ENCODE data around the gene CLEC4E. TPM values are rescaled to one million over a fixed set of nuclear protein-coding genes. Genes with fewer than 3 reads are reported as not detected.
"Not testable (repeated sequence)": the region's sequence is repeated elsewhere in the genome, so short reads cannot be mapped to it uniquely, and the experiment has no call there.

The CLEC4E gene
- not detected for polyA plus RNA-seq (2013, experiment 1 of 2)
- polyA plus RNA-seq (2013, experiment 2 of 2): not detected

DNA sequence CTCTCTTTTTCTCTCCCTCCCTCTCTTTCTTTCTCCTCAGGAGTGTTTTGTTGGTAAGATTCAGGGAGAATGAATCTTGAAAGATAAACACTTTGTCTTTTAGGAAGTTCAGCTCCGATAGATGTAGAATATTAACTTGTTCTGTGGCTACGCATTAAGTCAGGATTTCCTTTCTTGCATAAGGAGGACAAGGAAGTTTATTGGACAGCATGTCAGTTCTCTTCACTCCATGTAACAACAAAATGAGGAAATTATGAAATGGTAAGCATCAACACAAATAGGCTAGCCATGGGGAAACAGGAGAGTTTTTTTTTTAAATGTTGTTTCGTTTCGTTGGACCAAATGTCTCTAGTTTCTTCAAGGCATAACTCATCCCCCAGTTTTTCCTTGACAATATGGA lies at the start of gene CLEC4E:
Gene CLEC4E (minus strand): TSS at position 75 of the 400 bp plus-strand sequence. CDS start 108 bp downstream, outside the sequence.
- H3K36me3 ChIP-seq (ENCODE audit: control insufficient read depth, insufficient read depth, low read length); H3K4me3 ChIP-seq (ENCODE audit: extremely low read depth, insufficient read depth, low read length, poor library complexity, severe bottlenecking); H3K9me3 ChIP-seq (ENCODE audit: control insufficient read depth, low read length); H3K4me1 ChIP-seq (ENCODE audit: control insufficient read depth, insufficient read depth, low read length, poor library complexity, severe bottlenecking); H3K27ac ChIP-seq (ENCODE audit: low read depth, low read length, severe bottlenecking): not testable (repeated sequence)
- no CpG with 5 or more reads among the region's 4 CpGs for WGBS, 2 experiments (ENCODE audit: insufficient coverage in 2 of 2)

DNA sequence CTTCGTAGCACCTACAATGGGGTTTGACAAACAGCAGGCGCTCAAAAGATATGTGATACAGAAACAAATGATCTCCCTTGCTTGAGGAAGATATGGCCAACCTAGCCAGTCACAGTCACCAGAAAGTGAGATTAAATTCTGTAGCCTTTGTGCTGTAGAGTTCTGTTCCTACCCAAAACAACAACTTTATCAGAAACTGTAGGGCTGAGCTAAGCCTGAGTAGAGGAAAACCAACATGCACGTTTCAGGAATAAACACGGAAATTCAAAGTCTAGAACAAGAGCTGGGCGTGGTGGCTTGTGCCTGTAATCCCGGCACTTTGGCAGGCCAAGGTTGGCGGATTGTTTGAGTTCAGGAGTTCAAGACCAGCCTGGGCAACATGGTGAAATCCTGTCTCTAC lies 49.0 kb upstream of the CLEC4E start:
- Histone ChIP-seq H3K4me3 (ENCODE audit: extremely low read depth, insufficient read depth, low read length, poor library complexity, severe bottlenecking) (no peak overlapping the region), H3K9me3 (ENCODE audit: control insufficient read depth, low read length) (no peaks in the 10 kb centered on the region), H3K36me3 (ENCODE audit: control insufficient read depth, insufficient read depth, low read length) (no peaks in the 10 kb centered on the region), H3K27ac (ENCODE audit: low read depth, low read length, severe bottlenecking) (no peak overlapping the region), H3K4me1 (ENCODE audit: control insufficient read depth, insufficient read depth, low read length, poor library complexity, severe bottlenecking) (no peaks in the 10 kb centered on the region)
- 96 to 97% methylated on average over 5 to 6 of the region's 7 CpGs for WGBS, 2 experiments (ENCODE audit: insufficient coverage in 2 of 2)

DNA sequence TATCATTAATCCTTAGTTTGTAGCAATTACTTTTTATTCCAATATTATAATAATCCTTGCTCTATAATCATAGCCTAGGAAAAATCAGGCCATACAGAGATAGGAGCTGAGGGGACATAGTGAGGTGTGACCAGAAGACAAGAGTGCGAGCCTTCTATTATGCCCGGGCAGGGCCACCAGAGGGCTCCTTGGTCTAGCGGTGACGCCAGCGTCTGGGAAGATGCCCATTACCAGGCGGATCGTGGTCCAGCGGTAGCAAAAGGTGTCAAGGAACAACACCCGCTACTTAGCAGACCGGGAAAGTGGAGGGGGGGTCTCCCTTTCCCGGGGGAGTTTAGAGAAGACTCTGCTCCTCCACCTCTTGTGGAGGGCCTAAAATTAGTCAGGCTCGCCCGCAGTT lies 43.8 kb upstream of the CLEC4E start:
- not testable (repeated sequence) for H3K27ac ChIP-seq (ENCODE audit: low read depth, low read length, severe bottlenecking); H3K36me3 ChIP-seq (ENCODE audit: control insufficient read depth, insufficient read depth, low read length); H3K4me1 ChIP-seq (ENCODE audit: control insufficient read depth, insufficient read depth, low read length, poor library complexity, severe bottlenecking); H3K9me3 ChIP-seq (ENCODE audit: control insufficient read depth, low read length); H3K4me3 ChIP-seq (ENCODE audit: extremely low read depth, insufficient read depth, low read length, poor library complexity, severe bottlenecking)
- 84 to 91% methylated on average over 13 of the region's 13 CpGs for WGBS, 2 experiments (ENCODE audit: insufficient coverage in 2 of 2)

DNA sequence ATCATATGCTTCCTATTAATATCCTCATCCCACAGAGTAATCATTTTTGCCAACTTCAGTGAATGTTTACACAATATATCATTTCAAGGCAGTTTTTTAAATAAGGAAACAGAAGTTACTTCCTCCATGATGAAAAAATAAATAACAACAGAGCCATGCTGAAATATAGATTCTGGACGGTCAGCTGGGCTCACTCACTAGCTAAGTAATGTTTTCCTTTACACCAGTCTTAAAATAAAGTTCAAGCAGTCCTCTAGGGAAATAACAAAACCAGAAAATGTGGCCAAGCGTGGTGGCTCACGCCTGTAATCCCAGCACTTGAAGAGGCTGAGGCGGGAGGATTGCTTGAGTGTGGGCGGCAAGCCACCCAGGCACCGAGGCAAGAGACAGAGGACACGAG lies 43.3 kb upstream of the CLEC4E start:
- H3K4me3 ChIP-seq (ENCODE audit: extremely low read depth, insufficient read depth, low read length, poor library complexity, severe bottlenecking): no peak overlapping the region
- H3K4me1 ChIP-seq (ENCODE audit: control insufficient read depth, insufficient read depth, low read length, poor library complexity, severe bottlenecking): no peaks in the 10 kb centered on the region
- 89% methylated on average over 3 of the region's 7 CpGs; no CpG with 5 or more reads in 1 of the 2 experiments for WGBS, 2 experiments (ENCODE audit: insufficient coverage in 2 of 2)
- no peak overlapping the region for H3K27ac ChIP-seq (ENCODE audit: low read depth, low read length, severe bottlenecking)
- no peaks in the 10 kb centered on the region for H3K9me3 ChIP-seq (ENCODE audit: control insufficient read depth, low read length)
- H3K36me3 ChIP-seq (ENCODE audit: control insufficient read depth, insufficient read depth, low read length): no peaks in the 10 kb centered on the region

DNA sequence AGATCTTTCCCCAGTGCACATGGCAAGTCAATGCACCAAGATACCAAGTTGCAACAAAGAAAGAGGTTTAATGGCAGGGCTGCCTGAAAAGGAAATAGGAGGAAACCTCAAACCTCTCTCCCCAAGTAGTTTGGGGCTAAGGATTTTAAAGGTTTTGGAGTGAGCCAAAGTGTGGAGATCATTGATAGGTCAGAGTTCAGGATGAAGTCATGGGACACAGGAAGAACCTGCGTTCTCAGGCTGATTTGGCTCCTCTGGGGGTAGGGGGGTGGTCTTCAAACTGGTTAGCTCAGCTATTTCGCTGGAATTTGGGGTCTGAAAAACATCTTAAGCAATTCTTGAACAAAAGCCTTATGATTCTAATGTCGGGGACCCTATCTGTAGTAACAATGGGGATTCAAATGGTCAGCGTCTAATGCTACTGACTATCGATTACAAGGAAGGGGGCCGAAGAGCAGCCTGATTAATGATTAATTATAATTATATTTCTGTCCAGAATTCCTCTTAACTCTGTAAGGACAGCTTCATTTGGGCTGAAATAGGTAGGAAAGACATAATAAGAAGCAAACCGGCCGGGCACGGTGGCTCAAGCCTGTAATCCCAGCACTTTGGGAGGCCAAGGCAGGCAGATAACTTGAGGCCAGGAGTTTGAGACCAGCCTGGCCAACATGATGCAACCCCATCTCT lies 40.5 kb upstream of the CLEC4E start:
- 94 to 100% methylated on average over 4 to 5 of the region's 9 CpGs for WGBS, 2 experiments (ENCODE audit: insufficient coverage in 2 of 2)
- H3K9me3 ChIP-seq (ENCODE audit: control insufficient read depth, low read length): no peaks in the 10 kb centered on the region
- H3K36me3 ChIP-seq (ENCODE audit: control insufficient read depth, insufficient read depth, low read length): no peaks in the 10 kb centered on the region
- no peak overlapping the region for H3K4me3 ChIP-seq (ENCODE audit: extremely low read depth, insufficient read depth, low read length, poor library complexity, severe bottlenecking)
- H3K4me1 ChIP-seq (ENCODE audit: control insufficient read depth, insufficient read depth, low read length, poor library complexity, severe bottlenecking): no peaks in the 10 kb centered on the region
- H3K27ac ChIP-seq (ENCODE audit: low read depth, low read length, severe bottlenecking): no peak overlapping the region

DNA sequence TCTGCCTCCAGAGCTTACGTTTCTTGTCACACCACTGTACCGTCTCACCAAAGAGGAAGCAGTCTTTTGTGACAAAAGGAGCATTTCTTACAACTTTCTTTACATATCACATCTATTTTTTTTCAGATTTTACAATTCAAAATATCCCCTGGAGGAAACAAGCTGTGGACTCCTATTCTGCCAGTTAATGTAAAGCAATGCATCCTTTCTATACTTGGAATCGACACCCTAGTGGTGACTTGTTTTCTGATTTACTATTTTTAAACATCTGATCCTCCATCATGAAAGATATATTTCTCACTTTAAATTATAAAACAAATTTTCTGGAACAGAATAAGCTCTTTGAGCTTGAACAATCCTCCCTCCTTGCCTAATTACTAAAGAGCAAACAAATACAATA lies 37.2 kb upstream of the CLEC4E start:
- Histone ChIP-seq H3K9me3 (ENCODE audit: control insufficient read depth, low read length) (no peaks in the 10 kb centered on the region), H3K36me3 (ENCODE audit: control insufficient read depth, insufficient read depth, low read length) (no peaks in the 10 kb centered on the region), H3K4me1 (ENCODE audit: control insufficient read depth, insufficient read depth, low read length, poor library complexity, severe bottlenecking) (no peaks in the 10 kb centered on the region), H3K27ac (ENCODE audit: low read depth, low read length, severe bottlenecking) (no peak overlapping the region), H3K4me3 (ENCODE audit: extremely low read depth, insufficient read depth, low read length, poor library complexity, severe bottlenecking) (no peak overlapping the region)
- WGBS, 2 experiments (ENCODE audit: insufficient coverage in 2 of 2): 93 to 94% methylated on average over 2 of the region's 3 CpGs

DNA sequence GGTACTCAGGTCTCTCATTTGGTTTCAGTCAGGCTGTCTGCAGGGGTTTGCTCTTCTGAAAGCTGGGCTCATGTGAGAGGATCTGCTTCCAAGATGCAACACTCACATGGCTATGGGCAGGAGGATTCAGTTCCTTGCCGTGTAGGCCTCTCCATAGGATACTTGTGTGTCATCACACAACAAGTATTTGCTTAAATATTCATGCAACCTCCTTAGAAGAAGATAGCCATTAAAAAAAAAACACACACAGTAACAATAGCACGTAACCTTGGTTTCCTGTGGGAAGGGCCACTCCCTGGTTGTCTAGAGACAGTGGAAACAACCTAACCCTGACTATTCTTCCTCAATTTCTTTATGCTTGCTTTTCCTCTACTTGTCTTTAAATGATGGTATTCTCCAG lies 31.8 kb upstream of the CLEC4E start:
- Histone ChIP-seq H3K4me1 (ENCODE audit: control insufficient read depth, insufficient read depth, low read length, poor library complexity, severe bottlenecking) (no peaks in the 10 kb centered on the region), H3K27ac (ENCODE audit: low read depth, low read length, severe bottlenecking) (no peak overlapping the region), H3K4me3 (ENCODE audit: extremely low read depth, insufficient read depth, low read length, poor library complexity, severe bottlenecking) (no peak overlapping the region), H3K9me3 (ENCODE audit: control insufficient read depth, low read length) (no peaks in the 10 kb centered on the region), H3K36me3 (ENCODE audit: control insufficient read depth, insufficient read depth, low read length) (no peaks in the 10 kb centered on the region)
- WGBS, 2 experiments (ENCODE audit: insufficient coverage in 2 of 2): 67 to 80% methylated on average over 1 of the region's 2 CpGs

DNA sequence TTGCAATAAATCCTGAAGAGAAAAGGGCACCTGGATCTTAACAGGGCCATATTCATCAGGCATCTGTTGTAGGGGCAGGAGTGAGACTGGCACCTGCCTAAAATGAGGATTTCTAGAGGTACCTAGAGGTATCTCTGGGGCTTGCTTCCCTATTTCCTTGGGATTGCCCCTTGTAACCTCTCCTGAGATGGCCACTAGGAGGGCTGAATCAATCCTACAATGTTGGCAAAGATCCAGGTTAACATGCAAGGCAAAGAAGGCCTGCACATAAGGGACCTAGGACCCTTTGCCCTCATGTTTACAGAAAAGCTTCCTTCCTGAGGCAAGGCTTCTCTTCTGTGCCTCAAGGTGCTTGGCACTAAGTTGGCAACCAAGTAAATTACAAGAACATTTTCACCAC lies 25.8 kb upstream of the CLEC4E start:
- Histone ChIP-seq H3K36me3 (ENCODE audit: control insufficient read depth, insufficient read depth, low read length) (no peaks in the 10 kb centered on the region), H3K4me1 (ENCODE audit: control insufficient read depth, insufficient read depth, low read length, poor library complexity, severe bottlenecking) (no peaks in the 10 kb centered on the region), H3K27ac (ENCODE audit: low read depth, low read length, severe bottlenecking) (no peak overlapping the region), H3K9me3 (ENCODE audit: control insufficient read depth, low read length) (peaks cover 8% of the 10 kb centered on the region), H3K4me3 (ENCODE audit: extremely low read depth, insufficient read depth, low read length, poor library complexity, severe bottlenecking) (no peak overlapping the region)

GRCh38 chr12:8566052-8566451 lies 25.3 kb upstream of the CLEC4E start:
- not testable (repeated sequence) for H3K27ac ChIP-seq (ENCODE audit: low read depth, low read length, severe bottlenecking); H3K36me3 ChIP-seq (ENCODE audit: control insufficient read depth, insufficient read depth, low read length); H3K4me1 ChIP-seq (ENCODE audit: control insufficient read depth, insufficient read depth, low read length, poor library complexity, severe bottlenecking); H3K4me3 ChIP-seq (ENCODE audit: extremely low read depth, insufficient read depth, low read length, poor library complexity, severe bottlenecking); H3K9me3 ChIP-seq (ENCODE audit: control insufficient read depth, low read length)
- no CpG with 5 or more reads among the region's 2 CpGs for WGBS, 2 experiments (ENCODE audit: insufficient coverage in 2 of 2)

- peaks cover 12% of the 10 kb centered on the region for H3K9me3 ChIP-seq (ENCODE audit: control insufficient read depth, low read length)
- 90 to 92% methylated on average over 17 to 20 of the region's 22 CpGs for WGBS, 2 experiments (ENCODE audit: insufficient coverage in 2 of 2)
- no peaks in the 10 kb centered on the region for H3K36me3 ChIP-seq (ENCODE audit: control insufficient read depth, insufficient read depth, low read length)
- H3K27ac ChIP-seq (ENCODE audit: low read depth, low read length, severe bottlenecking): no peak overlapping the region
- H3K4me1 ChIP-seq (ENCODE audit: control insufficient read depth, insufficient read depth, low read length, poor library complexity, severe bottlenecking): no peaks in the 10 kb centered on the region
- H3K4me3 ChIP-seq (ENCODE audit: extremely low read depth, insufficient read depth, low read length, poor library complexity, severe bottlenecking): no peak overlapping the region
Measured at GRCh38 chr12:8564656-8565055, 24.0 kb upstream of the CLEC4E start.

DNA sequence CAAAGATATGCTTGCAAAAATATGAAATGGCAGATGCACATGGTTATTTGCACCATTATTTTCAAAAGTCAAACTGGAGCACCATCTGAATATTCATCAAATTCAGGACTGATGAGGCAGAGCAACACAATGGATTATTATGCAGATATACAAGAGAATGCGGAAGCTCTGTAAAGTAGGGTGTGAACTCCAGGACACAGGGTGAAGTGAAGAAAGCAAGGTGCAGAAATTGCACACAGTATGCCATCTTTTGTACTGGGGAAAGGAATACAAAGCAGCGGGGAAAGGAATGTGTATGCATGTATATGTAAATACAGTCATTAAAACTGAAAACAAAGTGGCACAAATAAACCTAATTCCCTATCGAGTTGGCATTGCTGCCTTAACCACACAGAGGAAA lies 22.7 kb upstream of the CLEC4E start:
- Histone ChIP-seq H3K9me3 (ENCODE audit: control insufficient read depth, low read length) (peaks cover 12% of the 10 kb centered on the region), H3K36me3 (ENCODE audit: control insufficient read depth, insufficient read depth, low read length) (no peaks in the 10 kb centered on the region), H3K4me1 (ENCODE audit: control insufficient read depth, insufficient read depth, low read length, poor library complexity, severe bottlenecking) (no peaks in the 10 kb centered on the region), H3K4me3 (ENCODE audit: extremely low read depth, insufficient read depth, low read length, poor library complexity, severe bottlenecking) (no peak overlapping the region), H3K27ac (ENCODE audit: low read depth, low read length, severe bottlenecking) (no peak overlapping the region)
- 50 to 51% methylated on average over 2 of the region's 3 CpGs for WGBS, 2 experiments (ENCODE audit: insufficient coverage in 2 of 2)

Measured in mesodermal cell (in vitro differentiated cells).